Endothelial cell (in vitro differentiated cells): ENCODE results near the gene LYPD6B. TPM values are rescaled to one million over a fixed set of nuclear protein-coding genes. Genes with fewer than 3 reads are reported as not detected.

Source experiments
- DNase-seq: peaks from one replicate; pipeline ENCODE4 v3.0.0; 2021; ENCODE audit warnings: low spot score
- H3K27ac Mint-ChIP-seq: one replicate; pipeline ENCODE4 v1.8.0; 2021; ENCODE audit warnings: mixed read lengths, inconsistent platforms; ENCODE audit not compliant: unreplicated experiment
- H3K27me3 Mint-ChIP-seq: one replicate; pipeline ENCODE4 v1.8.0; 2021; ENCODE audit warnings: mild to moderate bottlenecking, moderate library complexity, mixed read lengths, inconsistent platforms; ENCODE audit not compliant: unreplicated experiment
- H3K36me3 Mint-ChIP-seq: one replicate; pipeline ENCODE4 v1.8.0; 2021; ENCODE audit warnings: mild to moderate bottlenecking, low read depth, mixed read lengths, inconsistent platforms; ENCODE audit not compliant: unreplicated experiment
- H3K4me1 Mint-ChIP-seq: one replicate; pipeline ENCODE4 v1.8.0; 2021; ENCODE audit warnings: mild to moderate bottlenecking, mixed read lengths, inconsistent platforms; ENCODE audit not compliant: unreplicated experiment
- H3K4me3 Mint-ChIP-seq: one replicate; pipeline ENCODE4 v1.8.0; 2021; ENCODE audit warnings: mild to moderate bottlenecking, mixed read lengths, inconsistent platforms; ENCODE audit not compliant: unreplicated experiment
- H3K9me3 Mint-ChIP-seq: one replicate; pipeline ENCODE4 v1.8.0; 2021; ENCODE audit warnings: mixed read lengths, inconsistent platforms; ENCODE audit not compliant: unreplicated experiment
- CTCF ChIP-seq: fragments of 200-600 bp; sonication (generic); IDR thresholded peaks from one replicate; pipeline ENCODE4 v1.5.0; 2021; ENCODE audit warnings: antibody characterized with exemption; ENCODE audit not compliant: unreplicated experiment
- total RNA-seq: library from RNA; stranded (reverse); fragmentation: NEBNext Ultra II Directional; extraction: Animal tissue kit (Norgen Biotek cat#: 25700); gene quantifications from one replicate; pipeline ENCODE4 v1.2.1, GENCODE V29; 2021; ENCODE audit not compliant: unreplicated experiment

LYPD6B gene
- total RNA-seq, 1 donor from 2014 or later = 4.8 TPM

- Mint-ChIP-seq H3K4me1 (peaks cover 28% of the 10 kb centered on the region), H3K36me3 (no peaks in the 10 kb centered on the region), H3K27me3 (no peaks in the 10 kb centered on the region), H3K27ac (no peak overlapping the region), H3K9me3 (no peaks in the 10 kb centered on the region), H3K4me3 (no peak overlapping the region)
- DNase-seq = no peak
- no peak for TF ChIP-seq CTCF
Measured at GRCh38 chr2:149082079-149082478, 43.6 kb downstream of the LYPD6B start.

GRCh38 chr2:149082735-149083134 is 44.2 kb downstream of the LYPD6B start:
- DNase-seq = no peak
- H3K9me3 Mint-ChIP-seq = no peaks in the 10 kb centered on the region
- peaks cover 23% of the 10 kb centered on the region for H3K4me1 Mint-ChIP-seq
- no peak overlapping the region for H3K27ac Mint-ChIP-seq
- TF ChIP-seq CTCF = no peak
- no peak overlapping the region for H3K4me3 Mint-ChIP-seq
- no peaks in the 10 kb centered on the region for H3K36me3 Mint-ChIP-seq
- no peaks in the 10 kb centered on the region for H3K27me3 Mint-ChIP-seq

- no peak for DNase-seq
- Mint-ChIP-seq H3K9me3 (no peaks in the 10 kb centered on the region), H3K4me1 (peaks cover 14% of the 10 kb centered on the region), H3K27me3 (no peaks in the 10 kb centered on the region), H3K36me3 (no peaks in the 10 kb centered on the region), H3K4me3 (no peak overlapping the region), H3K27ac (no peak overlapping the region)
- TF ChIP-seq CTCF = no peak
Measured at GRCh38 chr2:149084924-149085795, 46.7 kb downstream of the LYPD6B start.

- H3K4me3 Mint-ChIP-seq = no peak overlapping the region
Measured at GRCh38 chr2:149087751-149088150, 49.3 kb downstream of the LYPD6B start.

More at GRCh38 chr2:149087751-149088150, 49.3 kb downstream of the LYPD6B start:
- Mint-ChIP-seq H3K36me3 (no peaks in the 10 kb centered on the region), H3K27ac (no peak overlapping the region), H3K27me3 (no peaks in the 10 kb centered on the region), H3K9me3 (no peaks in the 10 kb centered on the region), H3K4me1 (no peaks in the 10 kb centered on the region)
- no peak for DNase-seq
- peak; percentile 82 for TF ChIP-seq CTCF
